GM19043 (cell line): ENCODE results near the gene BYSL.

Experiments used
- ATAC-seq: cut with Tn5 transposase; IDR thresholded peaks from one replicate; pipeline ENCODE4 v1.9.1; 2021; ENCODE audit warnings: low read depth; ENCODE audit not compliant: unreplicated experiment

BYSL gene

GRCh38 chr6:41914869-41915530, 6.3 kb upstream of the BYSL start:
- ATAC-seq: no peak

GRCh38 chr6:41917528-41917927, 3.8 kb upstream of the BYSL start:
- ATAC-seq: no peak

- ATAC-seq: no peak
Measured at GRCh38 chr6:41921712-41921998, 356 bp downstream of the BYSL start.

GRCh38 chr6:41922154-41922553, 855 bp downstream of the BYSL start:
- ATAC-seq: no peak

GRCh38 chr6:41927253-41927652, 6.0 kb downstream of the BYSL start:
- ATAC-seq: no peak

GRCh38 chr6:41929924-41930323, 8.6 kb downstream of the BYSL start:
- ATAC-seq: no peak

GRCh38 chr6:41931792-41932191, 10.5 kb downstream of the BYSL start:
- no peak for ATAC-seq

GRCh38 chr6:41932378-41932777, 11.1 kb downstream of the BYSL start:
- no peak for ATAC-seq

- no peak for ATAC-seq
Measured at GRCh38 chr6:41934278-41935192, 13.2 kb downstream of the BYSL start.

GRCh38 chr6:41935193-41935574, 13.9 kb downstream of the BYSL start:
- ATAC-seq: no peak

GRCh38 chr6:41935685-41936072, 14.4 kb downstream of the BYSL start:
- peak; percentile 6 for ATAC-seq

- peak; percentile 58 for ATAC-seq
Measured at GRCh38 chr6:41936073-41936837, 15.0 kb downstream of the BYSL start.

- ATAC-seq: no peak
Measured at GRCh38 chr6:41937472-41937860, 16.2 kb downstream of the BYSL start.

- no peak for ATAC-seq
Measured at GRCh38 chr6:41937861-41938574, 16.7 kb downstream of the BYSL start.

- no peak for ATAC-seq
Measured at GRCh38 chr6:41938590-41939175, 17.4 kb downstream of the BYSL start.

GRCh38 chr6:41939176-41939847, 18.0 kb downstream of the BYSL start:
- no peak for ATAC-seq

- ATAC-seq: no peak
Measured at GRCh38 chr6:41939848-41940758, 18.8 kb downstream of the BYSL start.

- ATAC-seq: no peak
Measured at GRCh38 chr6:41940759-41941279, 19.5 kb downstream of the BYSL start.
